GM18873 (cell line): ENCODE measurements around the gene C8B.

Experiments used
- ATAC-seq: cut with Tn5 transposase; IDR thresholded peaks from one replicate; pipeline ENCODE4 v1.9.1; 2021; ENCODE audit warnings: mild to moderate bottlenecking, moderate library complexity, moderate number of reproducible peaks; ENCODE audit not compliant: unreplicated experiment, low FRiP score

The C8B gene

GRCh38 chr1:56965916-56966697 is at the start of gene C8B:
Gene C8B, minus strand, starts transcription at chr1:56966015. Its CDS starts 67 bp downstream, at chr1:56965948.
- ATAC-seq, result no peak

GRCh38 chr1:57015071-57015470 is 49.3 kb upstream of the C8B start:
- no peak for ATAC-seq

- no peak for ATAC-seq
Observed at GRCh38 chr1:57013522-57013921, 47.7 kb upstream of the C8B start.

- no peak for ATAC-seq
Observed at GRCh38 chr1:57012315-57012714, 46.5 kb upstream of the C8B start.

- no peak for ATAC-seq
Observed at GRCh38 chr1:57010511-57010910, 44.7 kb upstream of the C8B start.

GRCh38 chr1:57007948-57008347 is 42.1 kb upstream of the C8B start:
- no peak for ATAC-seq

- no peak for ATAC-seq
Observed at GRCh38 chr1:57007472-57007871, 41.7 kb upstream of the C8B start.

GRCh38 chr1:57003398-57004139 is 37.8 kb upstream of the C8B start:
- no peak for ATAC-seq

- ATAC-seq, result no peak
Observed at GRCh38 chr1:56995414-56996100, 29.7 kb upstream of the C8B start.

GRCh38 chr1:56993475-56993874 is 27.7 kb upstream of the C8B start:
- ATAC-seq, result no peak

- ATAC-seq, result no peak
Observed at GRCh38 chr1:56992318-56993125, 26.7 kb upstream of the C8B start.

GRCh38 chr1:56991576-56991975 is 25.8 kb upstream of the C8B start:
- ATAC-seq, result no peak

- ATAC-seq, result no peak
Observed at GRCh38 chr1:56986397-56986796, 20.6 kb upstream of the C8B start.

- no peak for ATAC-seq
Observed at GRCh38 chr1:56985857-56986256, 20.0 kb upstream of the C8B start.

- ATAC-seq, result no peak
Observed at GRCh38 chr1:56983484-56983883, 17.7 kb upstream of the C8B start.

GRCh38 chr1:56979986-56980755 is 14.4 kb upstream of the C8B start:
- ATAC-seq, result no peak

GRCh38 chr1:56978819-56979218 is 13.0 kb upstream of the C8B start:
- ATAC-seq, result no peak

- ATAC-seq, result no peak
Observed at GRCh38 chr1:56977910-56978309, 12.1 kb upstream of the C8B start.

GRCh38 chr1:56975446-56975845 is 9.6 kb upstream of the C8B start:
- no peak for ATAC-seq
